Measurements from ENCODE around the gene DNAJC11.

DNA sequence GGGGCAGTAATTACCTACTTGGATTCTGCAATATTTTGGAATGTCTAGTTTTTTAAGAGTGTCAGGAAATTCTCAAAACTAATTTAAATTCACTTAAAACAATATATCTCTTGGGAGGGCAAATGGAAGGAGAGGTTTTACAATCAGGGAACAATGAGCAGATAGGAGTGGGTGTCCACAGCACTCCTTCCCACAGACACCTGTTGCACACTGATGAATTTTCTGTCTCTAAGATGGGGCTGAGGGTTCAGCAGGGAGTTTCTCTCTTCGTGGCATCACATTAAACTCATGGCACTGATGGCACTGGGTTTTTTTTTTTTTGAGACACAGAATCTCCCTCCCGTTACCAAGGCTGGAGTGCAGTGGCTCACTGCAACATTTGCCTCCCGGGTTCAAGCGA lies 82.6 kb downstream of the DNAJC11 start:
- TF ChIP-seq CTCF (conservative IDR thresholded peaks at IDR 0.05 in 1 of 2, IDR thresholded peaks at IDR 0.05 in 1 of 2; ENCODE audit: extremely low read depth in 1 of 2, insufficient read depth in 1 of 2, low read depth in 1 of 2, low read length in 2 of 2) (no peak), EZH2 (IDR thresholded peaks at IDR 0.05; ENCODE audit: borderline replicate concordance, low read length) (no peak)

All from mammary epithelial cell (primary cell).